Endodermal cell (in vitro differentiated cells): Measurements from ENCODE around the gene CNTN6. TPM values are rescaled to one million over a fixed set of nuclear protein-coding genes. Genes with fewer than 3 reads are reported as not detected.
"Not testable (repeated sequence)": the region's sequence is repeated elsewhere in the genome, so short reads cannot be mapped to it uniquely, and the experiment has no call there.

Experiments
- DNase-seq: peaks from one replicate; pipeline ENCODE4 v3.0.0-alpha.2; 2017
- H3K27ac ChIP-seq: 2 replicates; pipeline ENCODE4 v1.5.1; 2013; ENCODE audit warnings: mild to moderate bottlenecking, low read depth, low read length, moderate library complexity
- H3K27me3 ChIP-seq: 2 replicates; pipeline ENCODE4 v1.6.1; 2013; ENCODE audit warnings: mild to moderate bottlenecking, low read length, moderate library complexity; ENCODE audit not compliant: insufficient read depth, control insufficient read depth, poor library complexity, severe bottlenecking
- H3K36me3 ChIP-seq: 2 replicates; pipeline ENCODE4 v1.7.0; 2013; ENCODE audit warnings: mild to moderate bottlenecking, low read length, moderate library complexity; ENCODE audit not compliant: control insufficient read depth, insufficient read depth
- H3K4me1 ChIP-seq: one replicate; pipeline ENCODE4 v1.7.0; 2013; ENCODE audit warnings: low read length; ENCODE audit not compliant: control insufficient read depth, insufficient read depth
- H3K4me3 ChIP-seq: 2 replicates; pipeline ENCODE4 v1.5.1; 2013; ENCODE audit warnings: mild to moderate bottlenecking, low read length, moderate library complexity
- H3K9ac ChIP-seq: 2 replicates; pipeline ENCODE4 v1.6.1; 2013; ENCODE audit warnings: mild to moderate bottlenecking, low read length, moderate library complexity; ENCODE audit not compliant: poor library complexity, severe bottlenecking; ENCODE audit errors: extremely low read depth
- H3K9me3 ChIP-seq: 2 replicates; pipeline ENCODE4 v1.6.1; 2013; ENCODE audit warnings: mild to moderate bottlenecking, low read length, moderate library complexity; ENCODE audit not compliant: control insufficient read depth
- H3K27ac Mint-ChIP-seq: 2 replicates; pipeline ENCODE4 v1.8.0; 2020; ENCODE audit warnings: mixed read lengths
- H3K27me3 Mint-ChIP-seq: 2 replicates; pipeline ENCODE4 v1.8.0; 2021; ENCODE audit warnings: mild to moderate bottlenecking, mixed read lengths; ENCODE audit not compliant: insufficient read depth
- H3K36me3 Mint-ChIP-seq: 2 replicates; pipeline ENCODE4 v1.8.0; 2020; ENCODE audit warnings: low read depth, mixed read lengths
- H3K4me1 Mint-ChIP-seq: 2 replicates; pipeline ENCODE4 v1.8.0; 2020; ENCODE audit warnings: mixed read lengths
- H3K4me3 Mint-ChIP-seq: 2 replicates; pipeline ENCODE4 v1.8.0; 2020; ENCODE audit warnings: mild to moderate bottlenecking, moderate library complexity, mixed read lengths
- H3K9me3 Mint-ChIP-seq: 2 replicates; pipeline ENCODE4 v1.8.0; 2020; ENCODE audit warnings: mild to moderate bottlenecking, mixed read lengths
- WGBS, 2 experiments: methylation state at CpG; one replicate each; pipeline versions ENCODE4 v1.1.5 to v1.1.7; 2013; ENCODE audit warnings: missing lambda C conversion rate in 2 of 2, mixed read lengths in 1 of 2; ENCODE audit not compliant: insufficient coverage in 1 of 2, insufficient read length in 1 of 2; 5-methylcytosine and 5-hydroxymethylcytosine counted together
- total RNA-seq, 2 donors: library from RNA; stranded (reverse); fragmentation: NEBNext Ultra II Directional in 1 of 2; extraction: Animal tissue kit (Norgen Biotek cat#: 25700) in 1 of 2; gene quantifications; 2 replicates in 1 of 2; 3 replicates in 1 of 2; pipeline ENCODE4 v1.2.1, GENCODE V29; 2021
- TF ChIP-seq, protein P1 (sequence below): fragments of 200-600 bp; sonication (generic); conservative IDR thresholded peaks from 2 replicates; pipeline ENCODE4 v1.5.0; 2021; ENCODE audit warnings: antibody characterized with exemption, mild to moderate bottlenecking

CNTN6 gene
- total RNA-seq, 2 donors from 2014 or later: 0.31 to 0.51 TPM

DNA sequence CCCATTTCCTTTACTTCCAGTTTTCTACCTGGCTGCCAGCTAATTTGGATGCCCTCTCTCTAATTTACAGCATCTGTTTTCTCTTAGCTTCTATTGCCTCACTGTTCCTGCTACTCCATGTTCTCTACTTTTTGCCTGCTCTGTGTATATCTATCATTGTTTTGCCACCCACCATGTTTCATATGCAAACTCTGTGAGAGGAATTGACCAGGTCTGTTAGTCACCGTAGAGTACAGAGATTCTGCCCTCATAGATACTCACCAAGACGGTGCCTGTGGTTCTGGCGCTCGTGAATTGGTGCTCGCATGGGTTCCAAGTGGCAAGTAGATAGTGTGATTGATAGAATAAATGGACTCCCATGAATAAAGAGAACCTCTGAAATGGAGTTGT is 288.8 kb downstream of the CNTN6 start:
- no peaks in the 10 kb centered on the region for H3K27me3 Mint-ChIP-seq
- H3K27me3 ChIP-seq: no peaks in the 10 kb centered on the region
- H3K4me3 ChIP-seq: no peak overlapping the region
- no peaks in the 10 kb centered on the region for H3K36me3 ChIP-seq
- DNase-seq: no peak
- H3K9me3 ChIP-seq: peaks cover 25% of the 10 kb centered on the region
- no peaks in the 10 kb centered on the region for H3K36me3 Mint-ChIP-seq
- H3K9ac ChIP-seq: no peak overlapping the region
- H3K4me1 ChIP-seq: no peaks in the 10 kb centered on the region
- H3K27ac Mint-ChIP-seq: no peak overlapping the region
- H3K4me3 Mint-ChIP-seq: no peak overlapping the region
- H3K27ac ChIP-seq: no peak overlapping the region
- TF ChIP-seq, protein P1, sequence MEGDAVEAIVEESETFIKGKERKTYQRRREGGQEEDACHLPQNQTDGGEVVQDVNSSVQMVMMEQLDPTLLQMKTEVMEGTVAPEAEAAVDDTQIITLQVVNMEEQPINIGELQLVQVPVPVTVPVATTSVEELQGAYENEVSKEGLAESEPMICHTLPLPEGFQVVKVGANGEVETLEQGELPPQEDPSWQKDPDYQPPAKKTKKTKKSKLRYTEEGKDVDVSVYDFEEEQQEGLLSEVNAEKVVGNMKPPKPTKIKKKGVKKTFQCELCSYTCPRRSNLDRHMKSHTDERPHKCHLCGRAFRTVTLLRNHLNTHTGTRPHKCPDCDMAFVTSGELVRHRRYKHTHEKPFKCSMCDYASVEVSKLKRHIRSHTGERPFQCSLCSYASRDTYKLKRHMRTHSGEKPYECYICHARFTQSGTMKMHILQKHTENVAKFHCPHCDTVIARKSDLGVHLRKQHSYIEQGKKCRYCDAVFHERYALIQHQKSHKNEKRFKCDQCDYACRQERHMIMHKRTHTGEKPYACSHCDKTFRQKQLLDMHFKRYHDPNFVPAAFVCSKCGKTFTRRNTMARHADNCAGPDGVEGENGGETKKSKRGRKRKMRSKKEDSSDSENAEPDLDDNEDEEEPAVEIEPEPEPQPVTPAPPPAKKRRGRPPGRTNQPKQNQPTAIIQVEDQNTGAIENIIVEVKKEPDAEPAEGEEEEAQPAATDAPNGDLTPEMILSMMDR: no peak
- H3K4me1 Mint-ChIP-seq: no peaks in the 10 kb centered on the region
- H3K9me3 Mint-ChIP-seq: no peaks in the 10 kb centered on the region
- WGBS, 2 experiments: 61 to 75% methylated on average over 3 to 5 of the region's 5 CpGs

DNA sequence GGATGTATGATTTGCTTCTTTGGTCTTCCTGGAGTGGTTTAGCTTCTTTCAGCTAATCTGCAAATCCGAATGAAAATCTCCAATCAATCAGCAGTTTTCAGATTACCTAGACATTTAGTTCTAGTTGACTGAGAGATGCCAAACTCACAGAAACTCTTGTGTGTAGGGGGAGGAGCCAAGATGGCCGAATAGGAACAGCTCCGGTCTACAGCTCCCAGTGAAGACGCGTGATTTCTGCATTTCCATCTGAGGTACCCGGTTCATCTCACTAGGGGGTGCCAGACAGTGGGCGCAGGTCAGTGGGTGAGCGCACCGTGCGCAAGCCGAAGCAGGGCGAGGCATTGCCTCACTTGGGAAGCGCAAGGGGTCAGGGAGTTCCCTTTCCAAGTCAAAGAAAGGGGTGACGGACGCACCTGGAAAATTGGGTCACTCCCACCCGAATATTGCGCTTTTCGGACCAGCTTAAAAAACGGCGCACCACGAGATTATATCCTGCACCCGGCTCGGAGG is 294.6 kb downstream of the CNTN6 start:
- H3K36me3 Mint-ChIP-seq, H3K4me1 ChIP-seq, DNase-seq, H3K27me3 ChIP-seq, H3K27ac ChIP-seq, H3K36me3 ChIP-seq, H3K9me3 Mint-ChIP-seq, H3K4me3 ChIP-seq, H3K9ac ChIP-seq, H3K4me3 Mint-ChIP-seq, H3K27me3 Mint-ChIP-seq, H3K27ac Mint-ChIP-seq, H3K4me1 Mint-ChIP-seq: not testable (repeated sequence)
- 85% methylated on average over 21 of the region's 23 CpGs; no CpG with 5 or more reads in 1 of the 2 experiments for WGBS, 2 experiments
- peaks cover 21% of the 10 kb centered on the region for H3K9me3 ChIP-seq

DNA sequence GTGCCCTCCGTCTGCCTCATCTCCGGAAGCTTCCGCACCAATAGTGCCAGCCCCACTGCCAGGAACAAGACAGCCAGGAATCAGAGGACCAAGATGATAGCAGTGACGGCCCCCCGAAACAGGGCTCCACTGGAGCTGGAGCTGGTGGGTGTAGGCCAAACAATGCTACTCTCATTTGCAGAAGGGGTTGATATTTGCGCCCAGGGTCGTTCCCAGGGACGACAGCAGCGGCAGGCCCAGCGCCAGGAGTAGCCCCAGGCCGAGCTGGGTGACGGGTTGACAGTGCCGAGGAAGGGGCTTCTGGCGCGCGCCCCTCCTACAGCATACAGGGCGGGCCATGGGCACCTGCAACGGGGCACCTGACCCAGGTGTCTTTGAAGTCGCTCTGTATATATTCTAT is 301.4 kb downstream of the CNTN6 start:
- H3K4me1 Mint-ChIP-seq: no peaks in the 10 kb centered on the region
- DNase-seq: no peak
- H3K4me3 Mint-ChIP-seq: no peak overlapping the region
- H3K27ac ChIP-seq: no peak overlapping the region
- H3K4me3 ChIP-seq: no peak overlapping the region
- 93 to 95% methylated on average over 13 to 17 of the region's 19 CpGs for WGBS, 2 experiments
- H3K9me3 ChIP-seq: no peaks in the 10 kb centered on the region
- H3K9me3 Mint-ChIP-seq: peaks cover 2% of the 10 kb centered on the region
- H3K27me3 ChIP-seq: no peaks in the 10 kb centered on the region
- H3K4me1 ChIP-seq: no peaks in the 10 kb centered on the region
- TF ChIP-seq, protein P1: no peak
- H3K36me3 Mint-ChIP-seq: no peaks in the 10 kb centered on the region
- no peaks in the 10 kb centered on the region for H3K36me3 ChIP-seq
- no peaks in the 10 kb centered on the region for H3K27me3 Mint-ChIP-seq
- H3K9ac ChIP-seq: no peak overlapping the region
- no peak overlapping the region for H3K27ac Mint-ChIP-seq

DNA sequence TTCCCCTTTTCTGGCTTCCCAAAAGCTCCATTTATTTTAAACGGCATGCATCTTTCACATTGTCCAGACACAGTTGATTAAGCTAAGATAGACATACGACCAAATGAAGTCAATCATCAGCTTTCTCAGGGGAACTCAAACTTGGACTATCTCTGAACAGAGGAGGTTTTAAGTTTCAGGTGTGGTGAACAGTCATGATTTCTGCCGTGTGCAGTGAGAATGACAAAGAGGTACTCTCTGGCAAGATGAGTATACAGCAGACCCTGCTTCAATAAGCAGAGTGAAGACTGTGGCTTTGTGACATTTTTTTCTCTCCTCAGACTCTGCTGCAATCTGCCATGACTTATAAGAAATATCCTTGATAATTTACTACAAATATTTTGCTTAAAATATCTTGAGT is 307.7 kb downstream of the CNTN6 start:
- Mint-ChIP-seq H3K36me3 (no peaks in the 10 kb centered on the region), H3K4me1 (peaks cover 6% of the 10 kb centered on the region), H3K27ac (no peak overlapping the region), H3K9me3 (no peaks in the 10 kb centered on the region), H3K27me3 (no peaks in the 10 kb centered on the region), H3K4me3 (no peak overlapping the region)
- H3K27ac ChIP-seq: no peak overlapping the region
- TF ChIP-seq, protein P1: no peak
- DNase-seq: no peak
- H3K36me3 ChIP-seq: no peaks in the 10 kb centered on the region
- H3K9me3 ChIP-seq: peaks cover 25% of the 10 kb centered on the region
- no peaks in the 10 kb centered on the region for H3K27me3 ChIP-seq
- H3K9ac ChIP-seq: no peak overlapping the region
- no peak overlapping the region for H3K4me3 ChIP-seq
- no peaks in the 10 kb centered on the region for H3K4me1 ChIP-seq
- 86 to 90% methylated on average over 2 to 3 of the region's 3 CpGs for WGBS, 2 experiments
